Measurements from ENCODE around the gene GAS2. TPM values are rescaled to one million over a fixed set of nuclear protein-coding genes. Genes with fewer than 3 reads are reported as not detected.

The GAS2 gene
- polyA plus RNA-seq, 1 experiment = 0.52 TPM

DNA sequence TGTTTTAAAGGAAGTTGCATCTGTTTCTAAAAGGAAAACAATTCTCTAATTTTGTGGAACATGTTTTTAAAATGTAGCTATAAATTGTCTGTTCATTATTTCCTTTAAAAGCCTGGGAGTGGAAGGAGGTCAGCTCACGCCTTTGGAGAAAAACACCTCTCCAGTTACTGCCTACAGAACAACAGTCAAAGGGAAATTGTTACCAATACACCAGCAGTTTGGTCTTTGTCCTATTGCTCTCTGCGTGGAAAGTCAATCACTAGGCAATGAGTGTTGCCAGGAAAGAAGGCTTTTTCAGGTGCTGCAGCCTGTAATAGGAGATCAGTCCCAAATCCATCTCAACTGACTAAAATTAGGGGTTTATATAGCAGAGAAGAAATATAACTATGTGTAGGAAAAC lies 141.0 kb downstream of the GAS2 start:
- Histone ChIP-seq H3K4me3 (ENCODE audit: low read depth, low read length) (no peak overlapping the region), H3K36me3 (ENCODE audit: control insufficient read depth, insufficient read depth, low read length) (no peaks in the 10 kb centered on the region), H3K27me3 (ENCODE audit: control insufficient read depth, insufficient read depth, low read length) (no peaks in the 10 kb centered on the region)
- TF ChIP-seq CTCF (IDR thresholded peaks at IDR 0.05; ENCODE audit: insufficient read depth, low read depth, low read length) = no peak
- POLR2A ChIA-PET = no interaction called here
- no peak for DNase-seq (ENCODE audit: low read depth)
- CTCF ChIA-PET = no interaction called here

GRCh38 chr11:22807855-22808570 lies 141.6 kb downstream of the GAS2 start:
- ChIA-PET POLR2A (no interaction called here), CTCF (no interaction called here)
- H3K27me3 ChIP-seq (ENCODE audit: control insufficient read depth, insufficient read depth, low read length) = no peaks in the 10 kb centered on the region
- H3K4me3 ChIP-seq (ENCODE audit: low read depth, low read length) = no peak overlapping the region
- no peaks in the 10 kb centered on the region for H3K36me3 ChIP-seq (ENCODE audit: control insufficient read depth, insufficient read depth, low read length)
- DNase-seq (ENCODE audit: low read depth) = no peak
- no peak for TF ChIP-seq CTCF (IDR thresholded peaks at IDR 0.05; ENCODE audit: insufficient read depth, low read depth, low read length)

DNA sequence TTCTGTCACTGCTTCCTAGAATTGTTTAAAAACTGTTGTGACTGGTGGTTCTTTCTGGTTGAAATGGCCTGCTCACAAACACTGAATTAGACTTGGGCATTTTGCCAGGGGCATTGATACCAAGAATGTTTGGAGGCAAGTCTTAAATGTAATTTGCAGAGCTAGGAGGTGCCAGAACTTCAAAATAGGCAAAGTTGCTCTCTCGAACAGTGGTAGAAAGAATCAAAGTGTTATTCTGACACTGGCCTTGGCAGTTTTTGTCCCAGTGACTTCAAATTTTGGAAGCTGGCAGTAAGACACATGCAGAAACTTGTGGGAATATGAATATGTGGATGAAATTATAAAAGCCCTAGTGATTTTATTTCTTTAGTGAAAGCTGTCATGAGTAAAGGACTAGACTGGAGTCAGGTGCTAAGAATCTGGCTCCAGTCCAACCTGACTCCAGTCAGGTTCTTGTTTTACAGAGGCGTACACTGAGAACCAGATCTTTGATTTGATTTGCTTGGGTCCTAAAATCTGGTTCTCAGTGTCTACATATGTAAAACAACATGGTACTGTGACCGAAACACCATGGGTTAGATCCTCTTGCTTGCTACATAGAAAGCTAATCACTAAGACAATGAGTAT lies 142.3 kb downstream of the GAS2 start:
- Histone ChIP-seq H3K36me3 (ENCODE audit: control insufficient read depth, insufficient read depth, low read length) (no peaks in the 10 kb centered on the region), H3K4me3 (ENCODE audit: low read depth, low read length) (no peak overlapping the region), H3K27me3 (ENCODE audit: control insufficient read depth, insufficient read depth, low read length) (no peaks in the 10 kb centered on the region)
- no peak for DNase-seq (ENCODE audit: low read depth)
- CTCF ChIA-PET = interaction anchor here (1.2 kb wide), 1 partner anchor 21 kb away, joined by 6 read pairs; no protein-coding TSS in a partner anchor
- POLR2A ChIA-PET = no interaction called here
- no peak for TF ChIP-seq CTCF (IDR thresholded peaks at IDR 0.05; ENCODE audit: insufficient read depth, low read depth, low read length)

- TF ChIP-seq CTCF (IDR thresholded peaks at IDR 0.05; ENCODE audit: insufficient read depth, low read depth, low read length) = no peak
- no peaks in the 10 kb centered on the region for H3K36me3 ChIP-seq (ENCODE audit: control insufficient read depth, insufficient read depth, low read length)
- ChIA-PET CTCF (interaction anchor here (0.9 to 1.2 kb wide), 2 partner anchors 15 to 22 kb away, joined by 3 to 6 read pairs; no protein-coding TSS in a partner anchor), POLR2A (no interaction called here)
- no peak for DNase-seq (ENCODE audit: low read depth)
- no peak overlapping the region for H3K4me3 ChIP-seq (ENCODE audit: low read depth, low read length)
- H3K27me3 ChIP-seq (ENCODE audit: control insufficient read depth, insufficient read depth, low read length) = no peaks in the 10 kb centered on the region
Measured at GRCh38 chr11:22809893-22810292, 143.5 kb downstream of the GAS2 start.

- no peak for TF ChIP-seq CTCF (IDR thresholded peaks at IDR 0.05; ENCODE audit: insufficient read depth, low read depth, low read length)
- DNase-seq (ENCODE audit: low read depth) = no peak
- no peaks in the 10 kb centered on the region for H3K27me3 ChIP-seq (ENCODE audit: control insufficient read depth, insufficient read depth, low read length)
- no peak overlapping the region for H3K4me3 ChIP-seq (ENCODE audit: low read depth, low read length)
- ChIA-PET POLR2A (no interaction called here), CTCF (interaction anchor here (1.5 kb wide), 1 partner anchor 35 kb away, joined by 3 read pairs; no protein-coding TSS in a partner anchor)
- no peaks in the 10 kb centered on the region; the same call in 1 of the 2 replicates for H3K36me3 ChIP-seq (ENCODE audit: control insufficient read depth, insufficient read depth, low read length)
Measured at GRCh38 chr11:22822203-22822602, 155.8 kb downstream of the GAS2 start.
